Fibroblast of lung (primary cell): Measurements from ENCODE around the gene CD40LG.

Source experiments
- CTCF ChIP-seq, 2 donors: IDR thresholded peaks in 1 of 2; conservative IDR thresholded peaks in 1 of 2; 1 replicate in 1 of 2; 2 replicates in 1 of 2; pipeline ENCODE4 v1.5.1; 2011 to 2012; ENCODE audit warnings: low read length in 2 of 2, control low read depth in 1 of 2, inconsistent platforms in 1 of 2, low read depth in 1 of 2, mild to moderate bottlenecking in 1 of 2
- EZH2 ChIP-seq: IDR thresholded peaks from 2 replicates; pipeline ENCODE4 v1.5.1; 2012; ENCODE audit warnings: low read length, control low read depth, mild to moderate bottlenecking; ENCODE audit errors: missing control alignments

GRCh38 chrX:136665258-136665900 lies 17.4 kb downstream of the CD40LG start:
- TF ChIP-seq CTCF (conservative IDR thresholded peaks at IDR 0.05 in 1 of 2, IDR thresholded peaks at IDR 0.05 in 1 of 2; ENCODE audit: low read depth in 1 of 2, low read length in 2 of 2): no peak
- no peak for TF ChIP-seq EZH2
